K562 (cell line): Measurements from ENCODE around the gene AURKB. TPM values are rescaled to one million over a fixed set of nuclear protein-coding genes. Genes with fewer than 3 reads are reported as not detected.
"Not testable (repeated sequence)": the region's sequence is repeated elsewhere in the genome, so short reads cannot be mapped to it uniquely, and the experiment has no call there.

Experiments used
- ATAC-seq: fragments of 200-7000 bp; cut with Tn5 transposase; 3 replicates; pipeline ENCODE4 v1.9.1; 2020; ENCODE audit warnings: moderate library complexity
- BruUV-seq: library from RNA; stranded (reverse); fragments of 400-500 nt; replicated peaks from 2 replicates; lab custom pipeline; 2021; lab: Mats Ljungman, UMichigan
- CTCF ChIA-PET: fragments of 300-600 bp; formaldehyde crosslinking; extraction: SDS; loops from one replicate; lab custom pipeline; 2021; ENCODE audit warnings: low intra/inter-chr PET ratio; lab: Yijun Ruan, JAX
- POLR2A ChIA-PET: fragments of 300-600, 350-650 bp; sonication (Branson Sonifier 250); formaldehyde crosslinking; extraction: SDS; loops from one replicate; lab custom pipeline; 2021; ENCODE audit warnings: antibody characterized with exemption, inconsistent platforms; lab: Yijun Ruan, JAX
- DNase-seq, 4 experiments: peaks; one replicate each; pipeline versions ENCODE4 v3.0.0 to v3.0.0-alpha.2; 2011 to 2018; ENCODE audit warnings: low spot score in 3 of 4, mixed read lengths in 3 of 4; ENCODE audit errors: extremely low read depth in 1 of 4
- FAIRE-seq: peaks from 2 replicates; lab custom pipeline; 2011; peaks lifted over from hg19 to GRCh38; lab: Jason Lieb, UNC
- H2AFZ ChIP-seq: 2 replicates; pipeline ENCODE4 v1.6.0; 2011; ENCODE audit warnings: low read depth, low read length, control low read depth, inconsistent platforms
- H3K27ac ChIP-seq: fragments of 200-600 bp; 3 replicates; pipeline ENCODE4 v1.8.0; 2011; ENCODE audit warnings: low read depth, mild to moderate bottlenecking, control low read depth, inconsistent platforms, low read length, moderate library complexity, mixed read lengths; ENCODE audit errors: extremely low read depth
- H3K27me3 ChIP-seq, 2 experiments: fragments of 300-600 bp in 1 of 2; 2 replicates in 1 of 2; 3 replicates in 1 of 2; pipeline versions ENCODE4 v1.6.0 to v1.8.0; 2011; ENCODE audit warnings: inconsistent platforms in 2 of 2, low read length in 2 of 2, mild to moderate bottlenecking in 1 of 2, mixed read lengths in 1 of 2, moderate library complexity in 1 of 2; ENCODE audit not compliant: control insufficient read depth in 2 of 2, insufficient read depth in 2 of 2
- H3K36me3 ChIP-seq: fragments of 300-600 bp; 3 replicates; pipeline ENCODE4 v1.8.0; 2011; ENCODE audit warnings: mild to moderate bottlenecking, low read length, inconsistent platforms; ENCODE audit not compliant: control insufficient read depth, insufficient read depth
- H3K4me1 ChIP-seq, 2 experiments: fragments of 200-600 bp in 1 of 2; replicated peaks in 1 of 2; 2 replicates in 1 of 2; 3 replicates in 1 of 2; pipeline versions ENCODE4 v1.5.1 to v1.8.0; 2011; ENCODE audit warnings: inconsistent platforms in 2 of 2, low read length in 2 of 2, mild to moderate bottlenecking in 1 of 2, mixed read lengths in 1 of 2, moderate library complexity in 1 of 2; ENCODE audit not compliant: control insufficient read depth in 2 of 2, insufficient read depth in 2 of 2
- H3K4me2 ChIP-seq: 2 replicates; pipeline ENCODE4 v1.6.1; 2011; ENCODE audit warnings: low read length, control low read depth, inconsistent platforms, mixed read lengths; ENCODE audit not compliant: insufficient read depth
- H3K4me3 ChIP-seq: fragments of 200-600 bp; sonication (generic), shearing (Covaris generic); 2 replicates; pipeline ENCODE4 v1.5.1; 2016; ENCODE audit warnings: control low read depth, inconsistent platforms
- H3K79me2 ChIP-seq: fragments of 200-600 bp; 3 replicates; pipeline ENCODE4 v1.8.0; 2011; ENCODE audit warnings: low read length, inconsistent platforms; ENCODE audit not compliant: control insufficient read depth, insufficient read depth
- H3K9ac ChIP-seq, 2 experiments: 2 replicates each; pipeline versions ENCODE4 v1.6.0 to v1.6.1; 2011; ENCODE audit warnings: low read depth in 2 of 2, low read length in 2 of 2, control low read depth in 1 of 2, inconsistent platforms in 1 of 2, mild to moderate bottlenecking in 1 of 2, mixed read lengths in 1 of 2; ENCODE audit not compliant: insufficient read depth in 1 of 2
- H3K9me1 ChIP-seq: one replicate; pipeline ENCODE4 v1.6.0; 2011; ENCODE audit warnings: inconsistent platforms, mild to moderate bottlenecking, low read length, moderate library complexity; ENCODE audit not compliant: control insufficient read depth, insufficient read depth
- H3K9me3 ChIP-seq: replicated peaks from 2 replicates; pipeline ENCODE4 v1.5.1; 2011; ENCODE audit warnings: low read depth, low read length, inconsistent platforms; ENCODE audit not compliant: control insufficient read depth, insufficient read depth
- H4K20me1 ChIP-seq: replicated peaks from 2 replicates; pipeline ENCODE4 v1.6.1; 2011; ENCODE audit warnings: low read length, inconsistent platforms, mixed read lengths; ENCODE audit not compliant: control insufficient read depth, insufficient read depth
- CREB5 ChIP-seq: fragments of 250-450 bp; sonication (Bioruptor Pico); IDR thresholded peaks from 2 replicates; pipeline ENCODE4 v1.5.0; 2020; ENCODE audit warnings: mild to moderate bottlenecking
- HDAC3 ChIP-seq: fragments of 450-650 bp; IDR thresholded peaks from 2 replicates; pipeline ENCODE4 v1.6.1; 2018; ENCODE audit warnings: borderline replicate concordance, mild to moderate bottlenecking, moderate library complexity; ENCODE audit not compliant: partially characterized antibody
- IFI16 ChIP-seq: fragments of 250-450 bp; sonication (Bioruptor Pico); IDR thresholded peaks from 2 replicates; pipeline ENCODE4 v2.1.2; 2022; ENCODE audit warnings: mild to moderate bottlenecking, inconsistent platforms
- ZNF12 ChIP-seq: sonication (generic); formaldehyde crosslinking; IDR thresholded peaks from 2 replicates; pipeline ENCODE4 v1.4.0; 2020; ENCODE audit warnings: mild to moderate bottlenecking, missing genetic modification reagents
- WGBS: fragments of 100-300 bp; shearing (Covaris generic); methylation state at CpG from one replicate; pipeline ENCODE4 v1.1.6; 2016; ENCODE audit warnings: low coverage, mixed read lengths; ENCODE audit not compliant: insufficient coverage; ENCODE audit errors: missing lambda C conversion rate; 5-methylcytosine and 5-hydroxymethylcytosine counted together
- in situ Hi-C: fragments of 300-500 bp; cut with MboI; formaldehyde crosslinking; loops from 4 replicates; pipeline ENCODE4 v1.15.0; 2018; ENCODE audit warnings: inconsistent platforms, mixed read lengths
- intact Hi-C: fragments of 100-400 bp; cut with micrococcal nuclease; formaldehyde crosslinking; loops from 2 replicates; pipeline ENCODE4 v1.14.2; 2022
- polyA plus RNA-seq, 8 experiments: library from polyadenylated mRNA; depleted of rRNA in 4 of 8; stranded (reverse) in 5 of 8; unstranded in 3 of 8; fragments of >200 nt; fragmentation: Nextera tagmentation in 2 of 8; fragmentation: Illumina TruSeq in 1 of 8; extraction: Ambion mirVana in 2 of 8; extraction: Trizol in 1 of 8; gene quantifications; 2 replicates each; pipeline versions ENCODE4 v1.2.1 to v1.2.3, GENCODE V29; 2011 to 2014; ENCODE audit warnings: inconsistent platforms in 1 of 8, missing spikeins in 1 of 8
- total RNA-seq, 7 experiments: library from RNA; depleted of rRNA in 6 of 7; stranded (reverse); fragments of >200 nt in 6 of 7; fragmentation: Illumina TruSeq in 2 of 7; extraction: Trizol in 2 of 7; gene quantifications; 2 replicates each; pipeline versions ENCODE4 v1.2.1 to v1.2.3, GENCODE V29; 2011 to 2021; ENCODE audit warnings: low replicate concordance in 1 of 7

The AURKB gene
- total and polyA plus RNA-seq, 9 of the 15 experiments (the other 6 are each of a cell fraction or from before 2014, with no cell fraction given) = 27.2 to 114 (median 74.8) TPM

- TF ChIP-seq CREB5 (CRISPR knock-in tag) (no peak), HDAC3 (no peak), IFI16 (CRISPR knock-in tag) (no peak), ZNF12 (CRISPR knock-in tag) (no peak)
Observed at GRCh38 chr17:8220783-8221662, 10.6 kb upstream of the AURKB start (continued).

DNA sequence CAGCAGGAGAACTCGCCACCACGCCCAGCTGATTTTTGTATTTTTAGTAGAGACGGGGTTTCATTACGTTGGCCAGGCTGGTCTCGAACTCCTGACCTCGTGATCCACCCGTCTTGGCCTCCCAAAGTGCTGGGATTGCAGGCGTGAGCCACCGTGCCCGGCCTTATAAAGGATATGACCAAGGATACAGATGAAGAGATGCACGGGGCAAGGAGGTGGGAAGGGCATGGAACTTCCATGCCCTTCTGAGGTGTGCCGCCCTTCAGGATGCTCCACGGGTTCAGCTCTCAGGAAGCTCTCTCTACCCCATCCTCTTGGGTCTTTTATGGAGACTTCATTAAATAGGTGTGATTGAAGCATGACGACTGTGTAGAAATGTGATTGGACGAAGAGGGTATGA, 3.6 kb upstream of the AURKB start:
- H3K27ac ChIP-seq, H3K27me3 ChIP-seq, H3K9me3 ChIP-seq, DNase-seq, FAIRE-seq, BruUV-seq, H3K9me1 ChIP-seq, H4K20me1 ChIP-seq, H3K36me3 ChIP-seq, H3K4me3 ChIP-seq, in situ Hi-C loops, H2AFZ ChIP-seq, H3K9ac ChIP-seq, intact Hi-C loops, CTCF ChIA-PET, ATAC-seq, H3K4me2 ChIP-seq: not testable (repeated sequence)
- H3K4me1 ChIP-seq = peaks cover 18 to 22% of the 10 kb centered on the region in 2 experiments; a peak in 4 of 5 replicates
- peaks cover 14% of the 10 kb centered on the region for H3K79me2 ChIP-seq
- POLR2A ChIA-PET = interaction anchor here (6.6 kb wide), 1 partner anchor 8 kb away, joined by 89 read pairs; no protein-coding TSS in a partner anchor
- WGBS = 47% methylated on average over 13 of the region's 15 CpGs
